Measurements from ENCODE around the gene FHAD1.

DNA sequence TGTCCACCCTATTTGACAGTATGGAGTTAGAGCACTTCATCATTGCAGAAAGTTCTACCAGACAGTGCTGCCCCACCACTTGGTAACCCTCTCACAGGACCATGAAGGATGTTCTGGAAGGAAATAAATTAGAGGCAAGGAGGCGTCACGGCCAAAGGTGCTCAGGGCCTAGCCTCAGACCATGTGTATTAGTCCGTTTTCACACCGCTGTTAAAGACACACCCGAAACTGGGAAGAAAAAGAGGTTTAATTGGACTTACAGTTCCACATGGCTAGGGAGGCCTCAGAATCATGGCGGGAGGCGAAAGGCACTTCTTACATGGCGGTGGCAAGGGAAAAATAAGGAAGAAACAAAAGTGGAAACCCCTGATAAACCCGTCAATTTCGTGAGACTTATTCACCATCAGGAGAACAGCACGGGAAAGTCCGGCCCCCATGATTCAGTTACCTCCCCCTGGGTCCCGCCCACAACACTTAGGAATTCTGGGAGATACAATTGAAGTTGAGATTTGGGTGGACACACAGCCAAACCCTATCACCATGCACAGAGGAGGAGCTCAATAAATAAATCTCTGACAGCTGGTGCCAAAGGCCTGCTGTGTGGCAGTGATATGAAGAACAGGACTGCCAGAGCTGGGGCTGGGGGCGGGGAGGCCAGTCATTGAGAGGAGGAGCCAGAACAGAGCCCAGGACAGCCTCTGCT, 75.8 kb downstream of the FHAD1 start:
- TF ChIP-seq, protein P1, sequence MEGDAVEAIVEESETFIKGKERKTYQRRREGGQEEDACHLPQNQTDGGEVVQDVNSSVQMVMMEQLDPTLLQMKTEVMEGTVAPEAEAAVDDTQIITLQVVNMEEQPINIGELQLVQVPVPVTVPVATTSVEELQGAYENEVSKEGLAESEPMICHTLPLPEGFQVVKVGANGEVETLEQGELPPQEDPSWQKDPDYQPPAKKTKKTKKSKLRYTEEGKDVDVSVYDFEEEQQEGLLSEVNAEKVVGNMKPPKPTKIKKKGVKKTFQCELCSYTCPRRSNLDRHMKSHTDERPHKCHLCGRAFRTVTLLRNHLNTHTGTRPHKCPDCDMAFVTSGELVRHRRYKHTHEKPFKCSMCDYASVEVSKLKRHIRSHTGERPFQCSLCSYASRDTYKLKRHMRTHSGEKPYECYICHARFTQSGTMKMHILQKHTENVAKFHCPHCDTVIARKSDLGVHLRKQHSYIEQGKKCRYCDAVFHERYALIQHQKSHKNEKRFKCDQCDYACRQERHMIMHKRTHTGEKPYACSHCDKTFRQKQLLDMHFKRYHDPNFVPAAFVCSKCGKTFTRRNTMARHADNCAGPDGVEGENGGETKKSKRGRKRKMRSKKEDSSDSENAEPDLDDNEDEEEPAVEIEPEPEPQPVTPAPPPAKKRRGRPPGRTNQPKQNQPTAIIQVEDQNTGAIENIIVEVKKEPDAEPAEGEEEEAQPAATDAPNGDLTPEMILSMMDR (conservative IDR thresholded peaks at IDR 0.05; ENCODE audit: low read length), result no peak
- no peak for TF ChIP-seq EZH2phosphoT487 (IDR thresholded peaks at IDR 0.05; ENCODE audit: borderline replicate concordance, low read depth, low read length)
